C4-2B (cell line): ENCODE results near the gene SGTA.

Experiments used
- CTCF ChIP-seq: fragments of 450-650 bp; conservative IDR thresholded peaks from 2 replicates; pipeline ENCODE4 v1.5.1; 2017; ENCODE audit warnings: mild to moderate bottlenecking
- ZFX ChIP-seq: fragments of 450-650 bp; IDR thresholded peaks from 2 replicates; pipeline ENCODE4 v1.6.1; 2017

DNA sequence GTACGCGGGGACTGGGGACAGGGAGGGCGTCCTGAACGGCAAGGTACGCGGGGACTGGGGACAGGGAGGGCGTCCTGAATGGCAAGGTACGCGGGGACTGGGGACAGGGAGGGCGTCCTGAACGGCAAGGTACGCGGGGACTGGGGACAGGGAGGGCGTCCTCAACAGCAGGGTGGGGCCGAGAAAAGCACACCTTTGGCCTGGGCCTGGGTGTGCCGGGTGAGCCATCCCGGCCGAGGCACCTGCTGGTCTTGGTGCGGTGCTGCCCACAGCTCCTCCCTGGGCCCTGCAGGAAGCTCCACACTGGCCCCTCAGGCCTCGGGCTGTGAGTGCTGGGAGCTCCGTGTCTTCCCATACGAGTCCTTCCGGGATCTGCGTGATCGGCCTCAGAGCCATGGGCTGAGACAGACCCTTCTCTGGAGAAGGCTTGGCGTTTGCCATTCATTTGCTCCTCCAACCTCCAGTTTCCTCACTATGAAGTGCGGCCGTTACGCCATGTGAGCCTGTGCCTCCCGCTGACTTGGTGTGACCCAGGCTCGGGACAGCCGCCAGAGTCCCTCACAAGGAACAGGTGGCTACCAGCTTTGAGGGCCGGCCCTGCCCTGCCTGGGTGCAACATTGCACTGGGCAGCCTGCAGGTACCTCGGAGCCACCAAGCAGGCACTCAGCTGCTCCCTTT lies 28.8 kb upstream of the SGTA start:
- TF ChIP-seq CTCF (no peak), ZFX (no peak)
